Fibroblast of lung (primary cell): Measurements from ENCODE around the gene SORCS3. TPM values are rescaled to one million over a fixed set of nuclear protein-coding genes. Genes with fewer than 3 reads are reported as not detected.

Source experiments
- DNase-seq, 2 donors: peaks; one replicate each; pipeline versions ENCODE4 v3.0.0 to v3.0.0-alpha.2; 2010; ENCODE audit warnings: low read depth in 2 of 2
- H2AFZ ChIP-seq: 2 replicates; pipeline ENCODE4 v1.5.1; 2012; ENCODE audit warnings: low read length, control low read depth, inconsistent platforms
- H3K27ac ChIP-seq: 2 replicates; pipeline ENCODE4 v1.5.1; 2011; ENCODE audit warnings: low read length, control low read depth; ENCODE audit not compliant: insufficient read depth
- H3K27me3 ChIP-seq: 2 replicates; pipeline ENCODE4 v1.5.1; 2011; ENCODE audit warnings: mild to moderate bottlenecking, low read length; ENCODE audit not compliant: control insufficient read depth, insufficient read depth
- H3K36me3 ChIP-seq: 2 replicates; pipeline ENCODE4 v1.5.1; 2011; ENCODE audit warnings: low read length; ENCODE audit not compliant: control insufficient read depth, insufficient read depth
- H3K4me1 ChIP-seq: 2 replicates; pipeline ENCODE4 v1.5.1; 2011; ENCODE audit warnings: low read length; ENCODE audit not compliant: control insufficient read depth, insufficient read depth; ENCODE audit errors: extremely low read depth
- H3K4me2 ChIP-seq: 2 replicates; pipeline ENCODE4 v1.5.1; 2011; ENCODE audit warnings: low read length, control low read depth; ENCODE audit not compliant: insufficient read depth; ENCODE audit errors: extremely low read depth
- H3K4me3 ChIP-seq, 4 experiments: fragments of 200-600 bp in 1 of 4; sonication (generic) in 1 of 4; replicated peaks in 1 of 4; 2 replicates each; pipeline ENCODE4 v1.5.1; 2011 to 2016; ENCODE audit warnings: low read length in 4 of 4, low read depth in 3 of 4, mild to moderate bottlenecking in 3 of 4, control low read depth in 2 of 4, inconsistent platforms in 1 of 4, mixed read lengths in 1 of 4; ENCODE audit not compliant: insufficient read depth in 1 of 4; ENCODE audit errors: control extremely low read depth in 1 of 4
- H3K79me2 ChIP-seq: 2 replicates; pipeline ENCODE4 v1.5.1; 2012; ENCODE audit warnings: mild to moderate bottlenecking, low read length, inconsistent platforms; ENCODE audit not compliant: control insufficient read depth, insufficient read depth
- H3K9ac ChIP-seq: 2 replicates; pipeline ENCODE4 v1.5.1; 2011; ENCODE audit warnings: mild to moderate bottlenecking, low read length, control low read depth; ENCODE audit not compliant: insufficient read depth
- H3K9me3 ChIP-seq: 2 replicates; pipeline ENCODE4 v1.5.1; 2012; ENCODE audit warnings: low read depth, low read length; ENCODE audit not compliant: control insufficient read depth, insufficient read depth
- H4K20me1 ChIP-seq: 2 replicates; pipeline ENCODE4 v1.5.1; 2011; ENCODE audit warnings: low read length; ENCODE audit not compliant: control insufficient read depth, insufficient read depth; ENCODE audit errors: extremely low read depth
- CTCF ChIP-seq, 2 donors: IDR thresholded peaks in 1 of 2; conservative IDR thresholded peaks in 1 of 2; 1 replicate in 1 of 2; 2 replicates in 1 of 2; pipeline ENCODE4 v1.5.1; 2011 to 2012; ENCODE audit warnings: low read length in 2 of 2, control low read depth in 1 of 2, inconsistent platforms in 1 of 2, low read depth in 1 of 2, mild to moderate bottlenecking in 1 of 2
- EZH2 ChIP-seq: IDR thresholded peaks from 2 replicates; pipeline ENCODE4 v1.5.1; 2012; ENCODE audit warnings: low read length, control low read depth, mild to moderate bottlenecking; ENCODE audit errors: missing control alignments
- polyA plus RNA-seq, 2 donors: library from polyadenylated mRNA; depleted of rRNA in 1 of 2; stranded (reverse) in 1 of 2; unstranded in 1 of 2; fragments of >200 nt; gene quantifications; 2 replicates each; pipeline ENCODE4 v1.2.1, GENCODE V29; 2011 to 2012; ENCODE audit warnings: missing spikeins in 1 of 2
- total RNA-seq: library from RNA; depleted of rRNA; stranded (reverse); fragments of >200 nt; gene quantifications from 2 replicates; pipeline ENCODE4 v1.2.1, GENCODE V29; 2014

The SORCS3 gene
- total and polyA plus RNA-seq, 2 donors (not counting 1 experiment from before 2014, with no cell fraction given) = not detected

GRCh38 chr10:104899779-104900178, 258.7 kb downstream of the SORCS3 start:
- no peaks in the 10 kb centered on the region for H3K9me3 ChIP-seq
- no peak overlapping the region for H3K4me2 ChIP-seq
- no peaks in the 10 kb centered on the region for H3K4me1 ChIP-seq
- TF ChIP-seq EZH2 (no peak), CTCF (conservative IDR thresholded peaks at IDR 0.05 in 1 of 2, IDR thresholded peaks at IDR 0.05 in 1 of 2; ENCODE audit: low read depth in 1 of 2, low read length in 2 of 2) (no peak)
- H2AFZ ChIP-seq = no peak overlapping the region
- H4K20me1 ChIP-seq = no peaks in the 10 kb centered on the region
- H3K9ac ChIP-seq = no peak overlapping the region
- no peaks in the 10 kb centered on the region for H3K79me2 ChIP-seq
- no peak overlapping the region for H3K27ac ChIP-seq
- no peak overlapping the region for H3K4me3 ChIP-seq
- no peaks in the 10 kb centered on the region for H3K36me3 ChIP-seq
- H3K27me3 ChIP-seq = no peaks in the 10 kb centered on the region
- DNase-seq = no peak

- Histone ChIP-seq H3K27ac (no peak overlapping the region), H3K4me3 (no peak overlapping the region), H3K79me2 (no peaks in the 10 kb centered on the region), H2AFZ (no peak overlapping the region), H3K4me2 (no peak overlapping the region), H3K9me3 (no peaks in the 10 kb centered on the region), H3K36me3 (no peaks in the 10 kb centered on the region), H3K9ac (no peak overlapping the region), H3K27me3 (no peaks in the 10 kb centered on the region), H3K4me1 (no peaks in the 10 kb centered on the region), H4K20me1 (no peaks in the 10 kb centered on the region)
- no peak for DNase-seq
- no peak for TF ChIP-seq EZH2
- TF ChIP-seq CTCF (conservative IDR thresholded peaks at IDR 0.05 in 1 of 2, IDR thresholded peaks at IDR 0.05 in 1 of 2; ENCODE audit: low read depth in 1 of 2, low read length in 2 of 2) = no peak
These were observed 262.3 kb downstream of the SORCS3 start for GRCh38 chr10:104903433-104903832.

GRCh38 chr10:104904753-104905323, 263.7 kb downstream of the SORCS3 start:
- H3K4me1 ChIP-seq = no peaks in the 10 kb centered on the region
- H3K27ac ChIP-seq = no peak overlapping the region
- H4K20me1 ChIP-seq = no peaks in the 10 kb centered on the region
- no peaks in the 10 kb centered on the region for H3K36me3 ChIP-seq
- H2AFZ ChIP-seq = no peak overlapping the region
- no peak overlapping the region for H3K9ac ChIP-seq
- no peaks in the 10 kb centered on the region for H3K9me3 ChIP-seq
- no peaks in the 10 kb centered on the region for H3K79me2 ChIP-seq
- H3K27me3 ChIP-seq = no peaks in the 10 kb centered on the region
- no peak overlapping the region for H3K4me3 ChIP-seq
- no peak overlapping the region for H3K4me2 ChIP-seq
- TF ChIP-seq CTCF (conservative IDR thresholded peaks at IDR 0.05 in 1 of 2, IDR thresholded peaks at IDR 0.05 in 1 of 2; ENCODE audit: low read depth in 1 of 2, low read length in 2 of 2) (no peak), EZH2 (no peak)
- no peak for DNase-seq
